Panc1 (cell line): ENCODE measurements around the gene SLC26A11.

Experiments
- POLR2AphosphoS5 ChIP-seq: IDR thresholded peaks from 2 replicates; pipeline ENCODE4 v1.6.1; 2012; ENCODE audit warnings: mild to moderate bottlenecking, low read depth, low read length, moderate library complexity
- SIN3A ChIP-seq: IDR thresholded peaks from 2 replicates; pipeline ENCODE4 v1.6.1; 2012; ENCODE audit warnings: low read depth, mild to moderate bottlenecking, low read length, moderate library complexity, borderline replicate concordance; ENCODE audit not compliant: insufficient read depth
- TCF7L2 ChIP-seq: IDR thresholded peaks from 2 replicates; pipeline ENCODE4 v1.6.1; 2011; ENCODE audit warnings: mild to moderate bottlenecking, low read depth, low read length, inconsistent platforms
- TF ChIP-seq, protein P1 (sequence below): fragments of 450-650 bp; IDR thresholded peaks from 2 replicates; pipeline ENCODE4 v1.5.1; 2017; ENCODE audit warnings: mild to moderate bottlenecking
- TF ChIP-seq, protein P2 (sequence below), 2 experiments: IDR thresholded peaks; 2 replicates each; pipeline ENCODE4 v1.6.1; 2011 to 2012; ENCODE audit warnings: low read depth in 2 of 2, control low read depth in 1 of 2, low read length in 1 of 2, mild to moderate bottlenecking in 1 of 2, moderate library complexity in 1 of 2; ENCODE audit not compliant: insufficient read depth in 1 of 2

GRCh38 chr17:80210348-80211108, 9.7 kb upstream of the SLC26A11 start:
- TF ChIP-seq, protein P1, sequence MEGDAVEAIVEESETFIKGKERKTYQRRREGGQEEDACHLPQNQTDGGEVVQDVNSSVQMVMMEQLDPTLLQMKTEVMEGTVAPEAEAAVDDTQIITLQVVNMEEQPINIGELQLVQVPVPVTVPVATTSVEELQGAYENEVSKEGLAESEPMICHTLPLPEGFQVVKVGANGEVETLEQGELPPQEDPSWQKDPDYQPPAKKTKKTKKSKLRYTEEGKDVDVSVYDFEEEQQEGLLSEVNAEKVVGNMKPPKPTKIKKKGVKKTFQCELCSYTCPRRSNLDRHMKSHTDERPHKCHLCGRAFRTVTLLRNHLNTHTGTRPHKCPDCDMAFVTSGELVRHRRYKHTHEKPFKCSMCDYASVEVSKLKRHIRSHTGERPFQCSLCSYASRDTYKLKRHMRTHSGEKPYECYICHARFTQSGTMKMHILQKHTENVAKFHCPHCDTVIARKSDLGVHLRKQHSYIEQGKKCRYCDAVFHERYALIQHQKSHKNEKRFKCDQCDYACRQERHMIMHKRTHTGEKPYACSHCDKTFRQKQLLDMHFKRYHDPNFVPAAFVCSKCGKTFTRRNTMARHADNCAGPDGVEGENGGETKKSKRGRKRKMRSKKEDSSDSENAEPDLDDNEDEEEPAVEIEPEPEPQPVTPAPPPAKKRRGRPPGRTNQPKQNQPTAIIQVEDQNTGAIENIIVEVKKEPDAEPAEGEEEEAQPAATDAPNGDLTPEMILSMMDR = no peak
- TF ChIP-seq SIN3A (no peak), POLR2AphosphoS5 (no peak), TCF7L2 (no peak)
- TF ChIP-seq, protein P2, sequence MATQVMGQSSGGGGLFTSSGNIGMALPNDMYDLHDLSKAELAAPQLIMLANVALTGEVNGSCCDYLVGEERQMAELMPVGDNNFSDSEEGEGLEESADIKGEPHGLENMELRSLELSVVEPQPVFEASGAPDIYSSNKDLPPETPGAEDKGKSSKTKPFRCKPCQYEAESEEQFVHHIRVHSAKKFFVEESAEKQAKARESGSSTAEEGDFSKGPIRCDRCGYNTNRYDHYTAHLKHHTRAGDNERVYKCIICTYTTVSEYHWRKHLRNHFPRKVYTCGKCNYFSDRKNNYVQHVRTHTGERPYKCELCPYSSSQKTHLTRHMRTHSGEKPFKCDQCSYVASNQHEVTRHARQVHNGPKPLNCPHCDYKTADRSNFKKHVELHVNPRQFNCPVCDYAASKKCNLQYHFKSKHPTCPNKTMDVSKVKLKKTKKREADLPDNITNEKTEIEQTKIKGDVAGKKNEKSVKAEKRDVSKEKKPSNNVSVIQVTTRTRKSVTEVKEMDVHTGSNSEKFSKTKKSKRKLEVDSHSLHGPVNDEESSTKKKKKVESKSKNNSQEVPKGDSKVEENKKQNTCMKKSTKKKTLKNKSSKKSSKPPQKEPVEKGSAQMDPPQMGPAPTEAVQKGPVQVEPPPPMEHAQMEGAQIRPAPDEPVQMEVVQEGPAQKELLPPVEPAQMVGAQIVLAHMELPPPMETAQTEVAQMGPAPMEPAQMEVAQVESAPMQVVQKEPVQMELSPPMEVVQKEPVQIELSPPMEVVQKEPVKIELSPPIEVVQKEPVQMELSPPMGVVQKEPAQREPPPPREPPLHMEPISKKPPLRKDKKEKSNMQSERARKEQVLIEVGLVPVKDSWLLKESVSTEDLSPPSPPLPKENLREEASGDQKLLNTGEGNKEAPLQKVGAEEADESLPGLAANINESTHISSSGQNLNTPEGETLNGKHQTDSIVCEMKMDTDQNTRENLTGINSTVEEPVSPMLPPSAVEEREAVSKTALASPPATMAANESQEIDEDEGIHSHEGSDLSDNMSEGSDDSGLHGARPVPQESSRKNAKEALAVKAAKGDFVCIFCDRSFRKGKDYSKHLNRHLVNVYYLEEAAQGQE (IDR thresholded peaks at IDR 0.05; ENCODE audit: insufficient read depth in 1 of 2, low read depth in 2 of 2, low read length in 1 of 2) = no peak
